Muscle layer of colon (tissue), 2 donors: Measurements from ENCODE around the gene APOF.
A peak's percentile ranks its signal among the peaks of the same experiment; 100 is the strongest.
"Not testable (repeated sequence)": the region's sequence is repeated elsewhere in the genome, so short reads cannot be mapped to it uniquely, and the experiment has no call there.

Experiments
- H3K27ac ChIP-seq: one replicate; pipeline ENCODE4 v1.7.0; 2013; ENCODE audit warnings: low read depth, mild to moderate bottlenecking, low read length, moderate library complexity
- H3K27me3 ChIP-seq, 2 donors: one replicate each; pipeline ENCODE4 v1.7.0; 2013; ENCODE audit warnings: low read length in 2 of 2, mild to moderate bottlenecking in 2 of 2; ENCODE audit not compliant: insufficient read depth in 2 of 2, control insufficient read depth in 1 of 2
- H3K36me3 ChIP-seq: one replicate; pipeline ENCODE4 v1.7.0; 2013; ENCODE audit warnings: mild to moderate bottlenecking, low read length; ENCODE audit not compliant: insufficient read depth
- H3K4me1 ChIP-seq: one replicate; pipeline ENCODE4 v1.7.0; 2013; ENCODE audit warnings: mild to moderate bottlenecking, low read length; ENCODE audit not compliant: insufficient read depth
- H3K4me3 ChIP-seq, 2 donors: one replicate each; pipeline ENCODE4 v1.7.0; 2013; ENCODE audit warnings: low read length in 2 of 2, low read depth in 1 of 2, mild to moderate bottlenecking in 1 of 2, moderate library complexity in 1 of 2
- H3K9ac ChIP-seq: one replicate; pipeline ENCODE4 v1.7.0; 2013; ENCODE audit warnings: low read length
- H3K9me3 ChIP-seq: one replicate; pipeline ENCODE4 v1.7.0; 2013; ENCODE audit warnings: mild to moderate bottlenecking, low read length
- donor health status: abdominal sarcoma.
- donor health status: Adenocarcinoma of cecum.

APOF gene

GRCh38 chr12:56321610-56322009, 41.0 kb downstream of the APOF start:
- not testable (repeated sequence) for H3K27me3 ChIP-seq, H3K9me3 ChIP-seq, H3K9ac ChIP-seq, H3K4me3 ChIP-seq, H3K27ac ChIP-seq, H3K4me1 ChIP-seq
- H3K36me3 ChIP-seq: peaks cover 65% of the 10 kb centered on the region

- Histone ChIP-seq H3K27ac (no peak overlapping the region), H3K9ac (no peak overlapping the region), H3K27me3 (no peaks in the 10 kb centered on the region), H3K4me3 (no peak overlapping the region), H3K4me1 (peaks cover 5% of the 10 kb centered on the region), H3K36me3 (peaks cover 59% of the 10 kb centered on the region), H3K9me3 (no peaks in the 10 kb centered on the region)
Measured at GRCh38 chr12:56321027-56321426, 41.6 kb downstream of the APOF start.

- Histone ChIP-seq H3K9ac (no peak overlapping the region), H3K27ac (no peak overlapping the region), H3K27me3 (no peaks in the 10 kb centered on the region), H3K9me3 (no peaks in the 10 kb centered on the region), H3K4me1 (peaks cover 14% of the 10 kb centered on the region), H3K36me3 (peaks cover 34% of the 10 kb centered on the region), H3K4me3 (no peak overlapping the region)
Measured at GRCh38 chr12:56317675-56318074, 45.0 kb downstream of the APOF start.

GRCh38 chr12:56315622-56316473, 46.8 kb downstream of the APOF start, which contains the start of gene CNPY2:
Gene CNPY2 (minus strand): TSS chr12:56315988. CDS start chr12:56315217, 771 bp downstream.
- H3K27ac ChIP-seq: peak within 1 kb of the TSS; percentile 73
- no peaks in the 10 kb centered on the region for H3K27me3 ChIP-seq
- H3K9me3 ChIP-seq: no peaks in the 10 kb centered on the region
- peak within 1 kb of the TSS; percentile 95 to 96 for H3K4me3 ChIP-seq
- H3K4me1 ChIP-seq: peaks cover 14% of the 10 kb centered on the region
- H3K36me3 ChIP-seq: peaks cover 28% of the 10 kb centered on the region
- peak within 1 kb of the TSS; percentile 85 for H3K9ac ChIP-seq

- H3K9me3 ChIP-seq: no peaks in the 10 kb centered on the region
- peaks cover 14% of the 10 kb centered on the region for H3K4me1 ChIP-seq
- peak overlapping the region; percentile 73 for H3K27ac ChIP-seq
- peak overlapping the region; percentile 85 for H3K9ac ChIP-seq
- H3K4me3 ChIP-seq: peak overlapping the region; percentile 95 to 96
- no peaks in the 10 kb centered on the region for H3K27me3 ChIP-seq
- H3K36me3 ChIP-seq: peaks cover 32% of the 10 kb centered on the region
Measured at GRCh38 chr12:56315249-56315621, 47.4 kb downstream of the APOF start.

- Histone ChIP-seq H3K4me3 (no peak overlapping the region), H3K4me1 (peaks cover 10% of the 10 kb centered on the region), H3K9me3 (no peaks in the 10 kb centered on the region), H3K36me3 (peaks cover 37% of the 10 kb centered on the region), H3K27ac (no peak overlapping the region), H3K27me3 (no peaks in the 10 kb centered on the region), H3K9ac (no peak overlapping the region)
Measured at GRCh38 chr12:56311003-56311402, 51.7 kb downstream of the APOF start.
